GM20431 (cell line): ENCODE data around the gene MLNR.

Experiments
- in situ Hi-C: fragments of 300-500 bp; cut with MseI, MboI; formaldehyde crosslinking; loops from one replicate; pipeline ENCODE4 v1.15.0; 2020; ENCODE audit warnings: low sequenced_read_pairs; ENCODE audit not compliant: unreplicated experiment

Gene MLNR

DNA sequence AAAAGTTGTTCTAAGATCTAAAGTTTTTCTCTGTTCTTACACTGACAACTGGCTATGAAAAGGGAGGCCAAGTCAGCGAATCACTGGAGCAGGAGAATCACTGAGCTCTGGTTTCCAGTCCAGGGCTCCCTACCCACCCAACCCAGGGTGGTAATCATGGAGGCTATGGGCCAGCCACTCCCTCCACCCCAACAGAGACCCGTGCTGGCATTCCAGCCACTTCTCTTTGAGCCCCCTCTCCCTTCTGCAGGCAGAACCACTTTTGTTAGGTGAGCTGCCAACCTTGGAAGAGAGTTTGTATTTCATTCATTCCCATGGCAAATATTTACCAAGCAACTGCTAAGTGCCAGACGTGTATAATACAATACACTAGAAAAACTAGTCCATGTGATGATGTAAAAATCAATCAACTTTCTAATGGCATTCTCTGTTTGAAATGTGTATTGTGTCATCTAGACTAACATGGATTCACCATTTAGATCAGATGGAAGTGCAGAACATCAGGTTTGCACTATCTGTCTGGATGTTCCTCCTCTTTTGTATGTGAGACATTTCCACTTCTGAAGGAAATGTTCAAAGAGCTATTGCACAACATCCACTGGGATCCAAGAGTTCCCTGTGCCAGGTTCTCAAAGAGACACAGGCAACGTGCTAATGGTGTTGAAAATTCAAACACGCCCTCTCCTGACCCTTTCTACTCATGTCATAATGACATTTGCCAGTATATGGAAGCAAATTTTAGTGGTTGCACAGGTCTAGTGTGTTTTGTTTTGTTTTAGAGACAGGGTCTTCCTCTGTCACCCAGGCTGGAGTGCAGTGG, 5.3 kb downstream of the MLNR start:
- in situ Hi-C loops, result no loop called here

DNA sequence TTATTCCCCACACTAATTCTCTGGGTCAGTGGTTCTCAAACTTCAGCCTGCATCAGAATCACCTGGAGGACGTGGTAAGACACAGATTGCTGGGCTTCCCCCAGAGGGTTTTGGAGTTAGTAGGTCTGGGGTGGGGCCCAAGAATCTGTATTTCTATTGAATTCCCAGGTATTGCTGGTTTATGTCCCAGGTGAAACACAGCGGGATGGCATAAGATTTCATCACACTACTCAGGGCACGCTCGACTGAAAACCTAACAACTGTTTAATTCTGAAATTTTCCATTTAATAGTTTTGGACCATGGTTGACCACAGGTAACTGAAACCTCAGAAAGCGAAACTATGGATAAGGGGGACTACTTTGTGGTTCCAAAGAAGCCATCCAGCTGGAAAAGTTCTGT, 6.5 kb downstream of the MLNR start:
- in situ Hi-C loops, result no loop called here

DNA sequence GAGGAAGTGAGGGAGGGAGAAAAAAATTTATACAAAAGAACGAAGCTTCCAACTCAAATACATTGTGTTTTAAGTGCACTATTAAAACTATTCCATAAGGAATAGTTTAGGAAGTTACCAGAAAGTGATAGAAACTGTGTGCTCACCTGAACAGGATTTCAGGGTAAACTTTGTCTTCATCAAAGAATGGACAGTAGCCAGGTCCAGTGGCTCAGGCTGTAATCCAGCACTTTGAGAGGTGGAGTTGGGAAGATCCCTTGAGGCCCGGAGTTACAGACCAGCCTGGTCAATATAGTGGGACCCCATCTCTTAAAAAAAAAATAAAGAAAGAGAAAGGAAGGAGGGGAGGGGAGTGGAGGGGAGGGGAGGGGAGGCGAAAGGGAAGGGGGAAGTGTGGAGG, 14.6 kb downstream of the MLNR start:
- in situ Hi-C loops, result no loop called here

DNA sequence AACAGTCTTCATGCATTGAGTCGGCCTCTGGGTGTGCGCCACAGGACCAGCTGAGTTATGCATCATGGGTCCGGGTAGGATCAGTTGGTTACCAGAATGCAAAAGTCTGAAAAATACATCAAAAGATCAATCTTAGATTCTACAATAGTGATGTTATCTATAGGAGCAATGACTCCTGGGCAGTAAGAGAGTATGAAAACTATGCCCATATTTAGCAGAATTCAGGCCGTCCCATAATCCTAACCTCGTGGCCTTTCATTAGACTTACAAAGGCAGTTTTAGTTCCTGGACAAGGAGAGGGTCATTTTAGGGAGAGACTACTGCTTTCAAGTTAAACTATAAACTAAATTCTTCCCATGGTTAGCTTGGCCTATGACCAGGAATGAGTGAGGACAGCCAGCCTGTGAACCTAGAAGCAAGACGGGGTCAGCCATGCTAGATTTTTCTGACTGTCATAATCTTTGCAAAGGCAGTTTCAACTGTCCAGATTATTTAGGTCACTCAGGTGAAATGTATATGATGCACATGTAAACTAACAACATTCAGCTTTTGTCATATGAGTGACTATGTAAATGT, 15.8 kb downstream of the MLNR start:
- in situ Hi-C loops, result no loop called here

DNA sequence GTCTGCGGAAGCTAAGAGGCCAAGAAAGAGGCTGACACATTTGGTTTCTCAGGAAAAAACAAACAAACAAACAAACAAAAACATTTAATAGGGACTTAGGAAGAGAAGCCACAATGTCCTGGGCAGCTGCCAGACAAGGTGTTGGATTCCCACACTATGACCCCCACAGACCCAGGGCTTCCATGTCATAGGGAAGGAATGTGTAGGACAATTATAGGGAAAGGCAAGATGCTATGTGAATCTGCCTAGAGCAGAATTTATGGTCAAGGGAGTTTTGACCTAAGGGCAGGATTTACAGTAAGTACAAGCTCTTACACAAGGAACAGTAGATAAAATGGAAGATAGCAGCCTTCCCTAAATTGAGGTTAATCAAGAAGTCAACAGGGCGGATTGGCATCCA, 18.5 kb downstream of the MLNR start:
- in situ Hi-C loops, result no loop called here

DNA sequence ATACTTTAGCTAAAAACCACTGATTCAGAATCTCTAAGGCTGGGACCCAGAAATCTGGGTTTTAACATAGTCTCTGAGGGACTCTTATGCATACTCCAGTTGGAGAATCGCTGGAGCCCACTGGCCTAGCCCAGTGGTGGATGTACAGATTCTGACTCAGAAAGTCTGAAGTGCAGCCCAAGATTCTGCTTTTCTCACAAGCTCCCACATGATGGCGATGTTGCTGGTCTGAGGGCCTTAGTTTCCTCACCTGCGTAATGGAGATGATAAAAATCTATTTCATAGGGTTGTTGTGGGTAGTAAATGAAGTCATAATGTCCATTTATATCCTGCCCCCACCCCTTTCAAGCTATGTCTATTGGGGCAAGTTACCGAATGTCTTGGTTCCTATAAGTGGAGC, 19.9 kb downstream of the MLNR start:
- in situ Hi-C loops, result no loop called here

DNA sequence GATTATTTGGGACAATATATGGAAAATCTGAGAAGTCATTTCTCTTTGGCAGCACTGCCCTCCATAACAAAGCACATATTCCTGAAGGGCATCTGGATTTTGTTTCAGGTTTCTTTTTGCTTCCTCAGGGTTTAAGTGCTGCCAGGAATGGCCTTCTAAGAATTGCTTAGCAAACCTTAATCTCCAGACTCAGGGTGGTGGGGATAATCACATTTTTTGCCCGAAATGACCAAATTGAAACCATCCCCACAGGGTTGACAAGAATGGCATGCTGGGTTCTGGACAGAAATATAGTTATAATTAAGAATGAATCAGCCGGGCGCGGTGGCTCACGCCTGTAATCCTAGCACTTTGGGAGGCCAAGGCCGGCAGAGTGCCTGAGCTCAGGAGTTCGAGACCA, 21.2 kb downstream of the MLNR start:
- in situ Hi-C loops, result no loop called here

DNA sequence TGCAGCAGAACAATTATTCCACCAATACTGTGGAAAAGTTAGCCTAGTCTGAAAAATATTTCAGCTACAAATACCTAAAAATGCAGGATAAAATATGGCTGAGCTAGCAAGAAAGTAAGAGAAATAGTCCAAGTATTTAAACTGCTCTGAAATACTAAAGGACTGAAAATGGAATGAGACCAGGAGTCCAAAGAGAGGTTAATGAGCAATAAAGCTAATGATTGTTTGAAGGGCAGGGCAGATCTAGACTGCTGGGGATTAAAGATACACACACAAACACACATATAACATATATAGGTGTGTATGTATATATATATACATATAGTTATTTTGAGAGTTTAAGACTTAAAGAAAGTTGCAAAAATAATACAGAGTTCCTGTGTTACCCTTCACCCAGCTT, 25.0 kb downstream of the MLNR start:
- in situ Hi-C loops, result no loop called here

DNA sequence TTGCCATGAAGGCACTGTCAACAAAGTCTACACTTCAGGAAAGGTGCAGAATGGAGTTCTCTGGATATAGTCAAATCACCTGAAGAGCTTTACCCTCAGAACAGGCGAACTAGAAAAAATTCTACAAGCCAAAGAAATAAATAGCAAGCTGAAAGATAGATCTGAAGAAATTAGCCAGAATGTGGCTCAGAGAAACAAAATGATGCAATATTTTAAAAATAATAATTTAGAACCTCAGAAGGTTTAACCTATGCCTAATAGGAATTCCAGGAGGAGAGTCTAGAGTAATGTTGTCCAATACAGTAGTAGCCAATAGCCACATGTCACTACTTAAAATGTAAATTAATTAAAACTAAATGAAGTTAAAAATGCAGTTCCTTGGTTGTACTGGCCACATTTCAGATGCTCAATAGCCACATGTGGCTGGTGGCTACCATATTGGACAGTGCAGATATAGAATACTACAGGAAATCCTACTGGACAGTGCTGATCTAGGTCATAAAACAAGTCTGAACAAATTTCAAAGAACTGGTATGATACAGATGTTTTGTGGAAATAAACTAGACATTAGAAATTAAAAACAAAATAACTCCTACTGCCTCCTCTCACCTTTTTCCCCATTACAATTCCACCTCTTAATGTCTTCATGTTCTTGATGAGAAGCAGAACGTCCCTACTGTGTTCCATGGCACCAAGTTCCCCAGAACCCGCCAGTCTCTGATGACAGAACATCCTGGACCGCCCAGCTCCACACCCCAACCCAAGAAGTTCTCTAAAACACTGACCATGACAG, 26.9 kb downstream of the MLNR start:
- in situ Hi-C loops, result no loop called here

DNA sequence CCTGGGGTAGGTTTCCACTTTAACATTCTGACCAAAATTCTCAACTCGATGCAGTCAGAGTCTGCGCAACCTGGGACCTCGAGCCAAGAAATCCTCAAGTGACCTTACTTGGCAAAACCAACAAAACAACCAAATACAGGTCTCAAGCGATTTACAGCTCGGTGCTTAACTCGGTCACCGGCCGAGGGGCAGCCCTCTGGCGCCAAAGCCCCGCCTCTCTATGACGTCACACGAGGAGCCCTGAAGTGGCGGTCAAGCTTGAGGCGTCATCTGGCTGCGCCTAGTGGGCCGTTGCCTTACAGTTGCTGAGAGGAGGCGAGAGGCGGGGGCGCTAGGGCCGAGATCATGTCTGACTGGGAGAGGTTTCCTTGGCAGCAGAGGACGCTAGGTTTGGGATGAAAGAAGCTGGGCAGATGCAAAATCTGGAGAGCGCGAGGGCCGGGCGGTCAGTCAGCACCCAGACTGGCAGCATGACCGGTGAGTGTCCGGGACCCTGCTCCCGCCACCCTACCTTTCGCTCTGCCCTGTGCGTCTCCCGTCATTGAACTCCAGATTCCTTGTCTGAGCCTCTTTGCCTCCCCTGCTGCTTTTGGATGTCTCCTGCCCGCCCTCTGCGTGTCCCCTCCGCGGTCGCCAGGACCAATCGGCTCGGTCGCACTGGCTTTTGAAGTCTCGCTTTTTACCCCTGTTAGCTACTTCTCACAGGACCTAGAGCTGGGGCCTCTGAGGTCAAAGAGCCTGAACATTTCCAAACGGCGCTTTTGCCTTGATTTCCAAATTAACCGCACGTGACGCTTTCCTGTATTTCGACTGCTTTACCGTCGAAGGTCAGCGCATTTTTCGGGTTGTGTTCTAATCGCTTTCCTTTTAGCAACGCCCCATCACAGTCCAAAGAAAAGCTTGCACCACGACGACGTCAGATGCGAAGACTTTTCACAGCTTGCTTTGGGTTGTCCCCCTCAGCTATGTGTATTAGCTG, 27.8 kb downstream of the MLNR start, which contains the start of gene CDADC1:
Gene CDADC1 (plus strand): TSS at position 283 of the 979 bp plus-strand sequence. CDS start 113 bp downstream, at position 396.
- in situ Hi-C loops, result no loop called here

DNA sequence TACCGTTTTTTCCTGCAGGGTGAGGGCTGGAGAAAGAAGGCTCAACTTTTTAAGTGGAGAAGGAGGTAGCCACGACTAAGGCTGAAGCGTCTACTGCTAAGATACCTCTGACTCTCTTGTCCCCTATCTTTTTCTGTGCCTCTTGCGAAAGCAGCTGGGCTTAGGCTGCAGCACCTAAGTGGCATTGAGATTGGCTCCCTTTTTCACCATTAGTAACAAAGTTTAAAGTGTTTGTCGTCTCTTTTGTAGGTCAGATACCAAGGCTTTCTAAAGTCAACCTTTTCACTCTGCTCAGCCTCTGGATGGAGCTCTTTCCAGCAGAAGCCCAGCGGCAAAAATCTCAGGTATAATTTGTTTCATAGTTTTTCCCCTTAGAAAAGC, 28.5 kb downstream of the MLNR start:
- in situ Hi-C loops, result no loop called here

DNA sequence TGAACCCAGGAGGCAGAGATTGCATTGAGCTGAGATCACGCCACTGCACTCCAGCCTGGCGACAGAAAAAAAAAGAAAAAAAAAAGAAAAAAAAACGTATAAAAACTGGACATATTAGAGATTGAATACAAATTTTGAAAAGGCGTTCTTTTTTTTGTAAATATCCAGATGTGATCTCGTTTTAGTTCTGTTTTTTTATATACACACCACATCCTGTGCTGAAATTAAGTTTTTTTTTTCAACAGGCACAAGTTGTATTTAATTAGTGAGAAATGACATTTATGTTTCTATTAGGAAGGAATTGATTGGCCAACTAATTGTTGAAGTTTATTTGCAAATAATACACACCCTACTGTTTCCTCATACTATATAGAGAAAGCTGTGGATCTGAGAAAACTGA, 31.2 kb downstream of the MLNR start:
- in situ Hi-C loops, result no loop called here

DNA sequence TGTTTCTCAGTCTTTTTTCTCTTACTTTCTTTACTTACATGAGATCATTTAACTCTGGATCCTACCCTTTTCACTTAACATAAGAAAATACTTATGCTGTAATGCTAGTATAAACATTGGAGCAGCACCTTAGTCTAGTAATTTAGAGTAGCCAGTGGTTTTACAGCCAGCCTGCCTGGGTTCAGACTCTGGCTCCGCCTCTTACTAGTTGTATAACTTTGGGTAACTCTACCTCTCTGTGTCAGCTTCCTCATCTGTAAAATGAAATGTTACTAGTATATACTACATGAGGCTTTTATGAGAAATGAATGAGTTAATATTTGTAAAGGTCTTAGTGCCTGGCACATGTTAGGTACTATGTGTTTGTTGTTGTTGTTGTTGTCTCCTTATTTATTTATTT, 33.2 kb downstream of the MLNR start:
- in situ Hi-C loops, result no loop called here

DNA sequence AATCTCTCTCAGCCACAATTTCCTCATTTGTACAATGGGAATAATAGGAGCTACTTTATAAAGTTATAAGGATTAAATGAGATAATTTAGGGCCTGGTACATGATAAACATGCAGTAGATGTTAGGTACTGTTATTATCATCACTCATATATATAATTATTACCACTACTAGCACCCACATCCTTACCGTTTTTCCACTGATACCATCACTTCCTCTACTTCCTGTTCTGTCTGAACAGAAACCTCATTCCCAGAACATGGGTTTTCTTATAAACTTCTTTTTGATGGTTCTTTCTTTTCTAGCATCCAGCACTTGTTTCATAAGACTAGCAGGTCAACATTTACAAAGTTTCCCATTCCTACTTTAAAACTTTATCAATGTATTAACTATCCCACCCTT, 33.9 kb downstream of the MLNR start:
- in situ Hi-C loops, result no loop called here

DNA sequence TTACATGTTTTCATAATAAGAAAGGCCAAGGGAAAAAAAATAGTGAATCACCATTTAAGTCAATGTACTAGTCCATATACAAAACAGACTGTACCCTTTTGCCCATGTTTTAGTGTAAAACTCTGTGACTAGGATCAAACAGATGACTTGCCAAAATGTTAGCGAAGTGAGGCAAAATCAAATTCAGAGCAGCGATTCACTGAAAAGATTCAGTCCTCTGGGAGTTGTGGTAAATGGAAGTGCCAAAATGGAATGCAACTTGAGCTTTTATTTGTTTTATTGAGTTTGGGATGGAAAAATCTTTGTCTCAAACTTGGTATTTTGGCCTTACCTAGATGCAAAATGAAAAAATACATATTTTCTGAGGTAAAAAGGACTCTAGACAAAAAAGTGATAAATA, 36.7 kb downstream of the MLNR start:
- in situ Hi-C loops, result no loop called here

DNA sequence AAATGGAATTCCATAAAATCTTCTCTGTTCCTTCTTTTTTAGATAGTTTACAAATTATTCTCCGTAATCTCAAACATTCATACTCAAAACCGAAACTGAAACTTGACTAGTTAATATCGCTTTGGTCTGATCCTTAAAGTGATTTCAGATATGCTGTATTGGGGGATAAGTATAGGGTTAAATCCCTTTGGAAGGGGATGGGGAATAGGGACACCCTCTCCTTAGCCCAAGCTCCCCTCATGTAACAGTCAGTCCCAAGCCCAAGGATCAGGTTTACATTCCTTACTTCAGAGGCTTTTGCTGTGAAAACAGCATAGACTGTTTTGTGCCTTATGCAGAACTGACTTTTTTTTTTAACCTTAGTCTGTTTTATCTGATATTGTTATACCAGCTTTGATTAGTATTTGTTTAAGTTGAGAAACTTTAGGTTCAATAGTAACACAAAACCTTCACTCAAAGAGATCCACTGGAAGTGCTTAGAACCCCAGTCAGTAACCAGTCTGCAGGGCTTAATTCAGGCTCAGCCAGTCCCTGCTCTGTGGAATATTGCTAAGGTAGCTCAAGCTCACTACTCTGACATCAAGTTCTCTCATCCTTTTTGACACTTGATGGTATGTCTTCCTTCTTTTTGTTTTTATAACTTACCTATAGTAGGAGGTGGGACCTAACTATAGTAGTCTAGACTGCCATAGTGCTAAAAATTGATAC, 38.1 kb downstream of the MLNR start:
- in situ Hi-C loops, result no loop called here

DNA sequence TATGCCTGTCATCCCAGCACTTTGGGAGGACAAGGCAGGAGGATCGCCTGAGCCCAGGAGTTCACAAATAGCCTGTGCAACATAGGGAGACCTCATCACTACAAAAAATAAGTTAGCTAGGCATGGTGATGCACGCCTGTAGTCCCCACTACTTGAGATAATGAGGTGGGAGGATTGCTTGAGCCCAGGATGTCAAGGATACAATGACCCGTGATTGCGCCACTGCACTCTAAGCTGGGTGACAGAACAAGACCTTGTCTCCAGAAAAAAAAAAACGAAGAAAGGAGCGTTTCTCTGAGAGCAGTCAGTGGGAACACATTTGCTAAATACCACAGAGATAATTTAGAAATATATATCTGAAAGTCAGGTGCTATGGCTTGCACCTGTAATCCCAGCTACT, 39.4 kb downstream of the MLNR start:
- in situ Hi-C loops, result no loop called here

DNA sequence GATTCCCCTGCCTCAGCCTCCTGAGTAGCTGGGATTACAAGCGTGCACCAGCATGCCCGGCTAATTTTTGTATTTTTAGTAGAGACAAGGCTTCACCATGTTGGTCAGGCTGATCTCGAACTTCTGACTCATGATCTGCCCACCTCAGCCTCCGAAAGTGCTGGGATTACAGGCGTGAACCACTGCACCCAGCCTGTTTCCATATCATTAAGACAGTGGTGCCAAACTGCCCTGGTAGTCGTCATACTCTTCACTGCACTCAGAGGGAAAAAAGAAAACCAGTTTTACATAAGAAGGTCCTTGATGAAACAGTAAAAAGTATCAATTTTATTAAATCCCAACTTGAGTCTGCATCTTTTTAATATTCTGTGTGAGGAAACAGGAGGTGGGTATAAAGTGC, 42.5 kb downstream of the MLNR start:
- in situ Hi-C loops, result no loop called here

DNA sequence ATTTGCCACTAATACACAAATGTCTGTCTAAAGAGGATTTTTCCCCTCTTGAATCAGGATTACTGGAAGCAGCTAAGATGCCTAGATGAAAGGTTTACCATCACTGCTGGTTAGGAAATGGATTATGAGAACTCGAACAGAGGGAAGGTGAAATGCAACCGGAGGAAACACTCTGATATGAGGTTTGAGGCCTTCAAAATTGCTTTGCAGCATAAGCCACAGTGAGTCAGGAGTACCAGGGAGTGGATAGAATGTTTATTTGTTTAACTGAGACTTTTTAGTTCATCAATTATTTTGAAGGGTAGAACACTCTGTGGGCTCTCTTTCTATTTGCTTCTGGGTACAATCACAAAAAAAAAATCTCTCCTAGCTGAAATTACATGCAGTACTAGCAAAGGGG, 45.7 kb downstream of the MLNR start:
- in situ Hi-C loops, result no loop called here
